GM23248 (cell line): ENCODE measurements around the gene CHORDC1. TPM values are rescaled to one million over a fixed set of nuclear protein-coding genes. Genes with fewer than 3 reads are reported as not detected.

Experiments used
- DNase-seq: peaks from one replicate; pipeline ENCODE4 v3.0.0-alpha.2; 2015
- H2AFZ ChIP-seq: fragments of 200-600 bp; sonication (generic); 2 replicates; pipeline ENCODE4 v1.6.1; 2016; ENCODE audit warnings: antibody characterized with exemption
- H3F3A ChIP-seq: fragments of 200-600 bp; sonication (generic); 2 replicates; pipeline ENCODE4 v1.6.1; 2016; ENCODE audit warnings: mild to moderate bottlenecking, antibody characterized with exemption, mixed run types; ENCODE audit not compliant: insufficient read depth
- H3K27ac ChIP-seq: fragments of 200-600 bp; sonication (generic); 2 replicates; pipeline ENCODE4 v1.5.1; 2016; ENCODE audit warnings: mild to moderate bottlenecking
- H3K27me3 ChIP-seq: fragments of 200-600 bp; sonication (generic); replicated peaks from 2 replicates; pipeline ENCODE4 v1.6.1; 2016; ENCODE audit warnings: mild to moderate bottlenecking; ENCODE audit not compliant: insufficient read depth
- H3K36me3 ChIP-seq: fragments of 200-600 bp; sonication (generic); 2 replicates; pipeline ENCODE4 v1.6.1; 2016; ENCODE audit warnings: low read depth, mild to moderate bottlenecking
- H3K4me1 ChIP-seq: fragments of 200-600 bp; sonication (generic); 2 replicates; pipeline ENCODE4 v1.6.1; 2016; ENCODE audit warnings: mild to moderate bottlenecking; ENCODE audit not compliant: insufficient read depth
- H3K4me2 ChIP-seq: fragments of 200-600 bp; sonication (generic); one replicate; pipeline ENCODE4 v1.6.1; 2016; ENCODE audit warnings: mild to moderate bottlenecking; ENCODE audit not compliant: unreplicated experiment
- H3K4me3 ChIP-seq: fragments of 200-600 bp; sonication (generic); 2 replicates; pipeline ENCODE4 v1.5.1; 2016; ENCODE audit warnings: mild to moderate bottlenecking
- H3K79me2 ChIP-seq: fragments of 200-600 bp; sonication (generic); 2 replicates; pipeline ENCODE4 v1.6.1; 2016; ENCODE audit warnings: mild to moderate bottlenecking; ENCODE audit not compliant: insufficient read depth
- H3K9ac ChIP-seq: fragments of 200-600 bp; sonication (generic); 2 replicates; pipeline ENCODE4 v1.6.1; 2016; ENCODE audit warnings: mild to moderate bottlenecking
- H3K9me2 ChIP-seq: fragments of 200-600 bp; sonication (generic); 2 replicates; pipeline ENCODE4 v1.6.1; 2016; ENCODE audit warnings: mixed run types, mild to moderate bottlenecking, moderate library complexity; ENCODE audit not compliant: insufficient read depth
- H3K9me3 ChIP-seq: fragments of 200-600 bp; sonication (generic); one replicate; pipeline ENCODE4 v1.6.1; 2017; ENCODE audit warnings: low read depth
- H4K20me1 ChIP-seq: fragments of 200-600 bp; sonication (generic); 2 replicates; pipeline ENCODE4 v1.6.0; 2016; ENCODE audit not compliant: insufficient read depth
- EZH2 ChIP-seq: fragments of 200-600 bp; sonication (generic); IDR thresholded peaks from 2 replicates; pipeline ENCODE4 v1.6.1; 2018; ENCODE audit warnings: antibody characterized with exemption, mild to moderate bottlenecking; ENCODE audit not compliant: insufficient read depth, poor library complexity, severe bottlenecking
- EZH2phosphoT487 ChIP-seq: fragments of 200-600 bp; sonication (generic); IDR thresholded peaks from 2 replicates; pipeline ENCODE4 v1.6.1; 2018; ENCODE audit warnings: antibody characterized with exemption, moderate library complexity, mild to moderate bottlenecking, low read depth; ENCODE audit not compliant: insufficient read depth
- WGBS, 2 experiments: methylation state at CpG; one replicate each; pipeline ENCODE4 v1.1.6; 2015 to 2017; ENCODE audit warnings: low lambda C conversion rate in 2 of 2, low coverage in 1 of 2; ENCODE audit errors: missing lambda C conversion rate in 2 of 2; 5-methylcytosine and 5-hydroxymethylcytosine counted together
- in situ Hi-C: fragments of 300-500 bp; cut with MboI; formaldehyde crosslinking; loops from 2 replicates; pipeline ENCODE4 v1.15.0; 2020
- polyA plus RNA-seq: library from polyadenylated mRNA; unstranded; fragments of >200 nt; fragmentation: Nextera tagmentation; extraction: Ambion mirVana; gene quantifications from 2 replicates; pipeline ENCODE4 v1.2.1, GENCODE V29; 2016
- total RNA-seq: library from RNA; depleted of rRNA; stranded (reverse); fragments of >200 nt; shearing (Covaris generic); gene quantifications from 2 replicates; pipeline ENCODE4 v1.2.3, GENCODE V29; 2014

Gene CHORDC1
- total and polyA plus RNA-seq, 2 experiments from 2014 or later, result 14.5 to 35.6 TPM

GRCh38 chr11:90235526-90235925 is 12.7 kb upstream of the CHORDC1 start:
- Histone ChIP-seq H2AFZ (no peak overlapping the region), H3K4me1 (no peaks in the 10 kb centered on the region), H4K20me1 (no peaks in the 10 kb centered on the region), H3K27ac (no peak overlapping the region), H3K4me3 (no peak overlapping the region), H3K9me3 (no peaks in the 10 kb centered on the region), H3K9ac (no peak overlapping the region), H3K27me3 (peaks cover 17% of the 10 kb centered on the region; the same call in 1 of the 2 replicates), H3K79me2 (no peaks in the 10 kb centered on the region), H3K9me2 (no peaks in the 10 kb centered on the region), H3K36me3 (no peaks in the 10 kb centered on the region), H3F3A (no peaks in the 10 kb centered on the region), H3K4me2 (no peak overlapping the region)
- 60 to 62% methylated on average over 4 of the region's 4 CpGs for WGBS, 2 experiments
- in situ Hi-C loops, result no loop called here
- no peak for DNase-seq
- TF ChIP-seq EZH2, result no peak
- no peak for TF ChIP-seq EZH2phosphoT487

GRCh38 chr11:90234977-90235376 is 12.1 kb upstream of the CHORDC1 start:
- H3K9ac ChIP-seq, result no peak overlapping the region
- no peaks in the 10 kb centered on the region for H3K9me3 ChIP-seq
- H3K27me3 ChIP-seq, result peaks cover 17% of the 10 kb centered on the region; the same call in 1 of the 2 replicates
- no peaks in the 10 kb centered on the region for H3K4me1 ChIP-seq
- H3F3A ChIP-seq, result peaks cover under 1% of the 10 kb centered on the region; the same call in 1 of the 2 replicates
- no peak overlapping the region for H3K27ac ChIP-seq
- no peak for TF ChIP-seq EZH2phosphoT487
- H4K20me1 ChIP-seq, result no peaks in the 10 kb centered on the region
- no peak overlapping the region for H3K4me2 ChIP-seq
- no peaks in the 10 kb centered on the region for H3K36me3 ChIP-seq
- no peaks in the 10 kb centered on the region for H3K9me2 ChIP-seq
- no peak overlapping the region for H3K4me3 ChIP-seq
- in situ Hi-C loops, result no loop called here
- H3K79me2 ChIP-seq, result no peaks in the 10 kb centered on the region
- 73 to 74% methylated on average over 2 of the region's 2 CpGs for WGBS, 2 experiments
- DNase-seq, result no peak
- H2AFZ ChIP-seq, result no peak overlapping the region

GRCh38 chr11:90229791-90230190 is 6.9 kb upstream of the CHORDC1 start:
- no peak overlapping the region for H3K27ac ChIP-seq
- peaks cover 3% of the 10 kb centered on the region; the same call in 1 of the 2 replicates for H3F3A ChIP-seq
- no peak overlapping the region for H3K9ac ChIP-seq
- no peak overlapping the region for H2AFZ ChIP-seq
- in situ Hi-C loops, result no loop called here
- no peaks in the 10 kb centered on the region for H3K79me2 ChIP-seq
- no peaks in the 10 kb centered on the region for H4K20me1 ChIP-seq
- no peaks in the 10 kb centered on the region for H3K9me3 ChIP-seq
- 72 to 81% methylated on average over 1 of the region's 1 CpG for WGBS, 2 experiments
- H3K4me1 ChIP-seq, result no peaks in the 10 kb centered on the region
- no peaks in the 10 kb centered on the region for H3K36me3 ChIP-seq
- H3K27me3 ChIP-seq, result peaks cover 17% of the 10 kb centered on the region; the same call in 1 of the 2 replicates
- no peak overlapping the region for H3K4me3 ChIP-seq
- peak; percentile 27 for DNase-seq
- TF ChIP-seq EZH2 (no peak), EZH2phosphoT487 (no peak)
- H3K9me2 ChIP-seq, result no peaks in the 10 kb centered on the region
- H3K4me2 ChIP-seq, result no peak overlapping the region

- in situ Hi-C loops, result no loop called here
- no peaks in the 10 kb centered on the region for H3K9me3 ChIP-seq
- H3K4me3 ChIP-seq, result no peak overlapping the region
- peaks cover 12% of the 10 kb centered on the region for H3K79me2 ChIP-seq
- no peak for TF ChIP-seq EZH2
- TF ChIP-seq EZH2phosphoT487, result no peak
- H2AFZ ChIP-seq, result no peak overlapping the region
- H3K4me1 ChIP-seq, result no peaks in the 10 kb centered on the region
- no peaks in the 10 kb centered on the region for H3K36me3 ChIP-seq
- no peaks in the 10 kb centered on the region for H3K9me2 ChIP-seq
- 51 to 54% methylated on average over 3 of the region's 3 CpGs for WGBS, 2 experiments
- peaks cover 3% of the 10 kb centered on the region; the same call in 1 of the 2 replicates for H3F3A ChIP-seq
- H4K20me1 ChIP-seq, result no peaks in the 10 kb centered on the region
- H3K27me3 ChIP-seq, result 0 out of 2 replicates have a peak, but pooled peaks cover 14% of the 10 kb centered on the region
- H3K9ac ChIP-seq, result no peak overlapping the region
- no peak overlapping the region for H3K4me2 ChIP-seq
- H3K27ac ChIP-seq, result no peak overlapping the region
- DNase-seq, result no peak
These were observed 5.2 kb upstream of the CHORDC1 start for GRCh38 chr11:90228056-90228455.

GRCh38 chr11:90223248-90223585 is 368 bp upstream of the CHORDC1 start:
- no peaks in the 10 kb centered on the region for H3K27me3 ChIP-seq
- H3K79me2 ChIP-seq, result peaks cover 60% of the 10 kb centered on the region
- H3K9ac ChIP-seq, result peak overlapping the region; percentile 92
- H3K4me1 ChIP-seq, result peaks cover 17% of the 10 kb centered on the region
- H2AFZ ChIP-seq, result peak overlapping the region; percentile 100
- H3F3A ChIP-seq, result peaks cover 15% of the 10 kb centered on the region; the same call in 1 of the 2 replicates
- 1 to 3% methylated on average over 11 to 12 of the region's 12 CpGs for WGBS, 2 experiments
- no peaks in the 10 kb centered on the region for H3K9me3 ChIP-seq
- H3K4me3 ChIP-seq, result peak overlapping the region; percentile 83
- H3K36me3 ChIP-seq, result no peaks in the 10 kb centered on the region
- no peak for DNase-seq
- H3K27ac ChIP-seq, result peak overlapping the region; percentile 89
- TF ChIP-seq EZH2phosphoT487, result no peak
- no peak for TF ChIP-seq EZH2
- in situ Hi-C loops, result no loop called here
- peaks cover 16% of the 10 kb centered on the region; the same call in 1 of the 2 replicates for H4K20me1 ChIP-seq
- H3K9me2 ChIP-seq, result no peaks in the 10 kb centered on the region
- H3K4me2 ChIP-seq, result peak overlapping the region; percentile 85
